CD4-positive, alpha-beta memory T cell (primary cell): ENCODE data around the gene PRR35. TPM values are rescaled to one million over a fixed set of nuclear protein-coding genes. Genes with fewer than 3 reads are reported as not detected.

ENCODE experiments used
- CTCF ChIA-PET: fragments of 350-600 bp; sonication (Branson Sonifier 250); formaldehyde crosslinking; loops from one replicate; lab custom pipeline; 2021; ENCODE audit warnings: inconsistent platforms; ENCODE audit not compliant: partially characterized antibody; lab: Charles Lee
- POLR2A ChIA-PET: fragments of 350-600 bp; sonication (Branson Sonifier 250); formaldehyde crosslinking; loops from one replicate; lab custom pipeline; 2021; ENCODE audit not compliant: partially characterized antibody; lab: Charles Lee
- DNase-seq, 5 donors: peaks; one replicate each; pipeline versions ENCODE4 v3.0.0 to v3.0.0-alpha.2; 2020 to 2022; ENCODE audit warnings: mixed read lengths in 1 of 5
- H3K27ac ChIP-seq: one replicate; pipeline ENCODE4 v1.7.0; 2013; ENCODE audit warnings: low read depth, low read length
- H3K27me3 ChIP-seq: 2 replicates; pipeline ENCODE4 v1.7.0; 2013; ENCODE audit warnings: mild to moderate bottlenecking, low read length, moderate library complexity; ENCODE audit not compliant: insufficient read depth
- H3K36me3 ChIP-seq: 2 replicates; pipeline ENCODE4 v1.7.0; 2013; ENCODE audit warnings: mild to moderate bottlenecking, low read length, moderate library complexity; ENCODE audit not compliant: insufficient read depth
- H3K4me1 ChIP-seq: 2 replicates; pipeline ENCODE4 v1.7.0; 2013; ENCODE audit warnings: mild to moderate bottlenecking, low read length, moderate library complexity; ENCODE audit not compliant: insufficient read depth
- H3K4me3 ChIP-seq, 2 donors: one replicate each; pipeline ENCODE4 v1.7.0; 2013; ENCODE audit warnings: low read length in 2 of 2, mild to moderate bottlenecking in 1 of 2
- H3K9me3 ChIP-seq, 2 donors: one replicate each; pipeline ENCODE4 v1.7.0; 2013; ENCODE audit warnings: low read length in 2 of 2, control low read depth in 1 of 2; ENCODE audit not compliant: control insufficient read depth in 1 of 2
- H3K27ac Mint-ChIP-seq, 7 donors: one replicate each; pipeline ENCODE4 v1.8.0; 2020 to 2021; ENCODE audit warnings: mixed read lengths in 7 of 7, mild to moderate bottlenecking in 6 of 7, inconsistent platforms in 3 of 7, moderate library complexity in 3 of 7
- H3K27me3 Mint-ChIP-seq, 2 donors: one replicate each; pipeline ENCODE4 v1.8.0; 2020 to 2021; ENCODE audit warnings: mixed read lengths in 2 of 2
- H3K36me3 Mint-ChIP-seq, 2 donors: one replicate each; pipeline ENCODE4 v1.8.0; 2020 to 2021; ENCODE audit warnings: mixed read lengths in 2 of 2, inconsistent platforms in 1 of 2, mild to moderate bottlenecking in 1 of 2
- H3K4me1 Mint-ChIP-seq, 4 donors: one replicate each; pipeline ENCODE4 v1.8.0; 2020 to 2021; ENCODE audit warnings: mixed read lengths in 4 of 4, mild to moderate bottlenecking in 1 of 4
- H3K4me3 Mint-ChIP-seq, 8 donors: one replicate each; pipeline ENCODE4 v1.8.0; 2020 to 2021; ENCODE audit warnings: mixed read lengths in 8 of 8, mild to moderate bottlenecking in 7 of 8, moderate library complexity in 6 of 8, inconsistent platforms in 3 of 8
- H3K9me3 Mint-ChIP-seq, 8 donors: one replicate each; pipeline ENCODE4 v1.8.0; 2020 to 2021; ENCODE audit warnings: mixed read lengths in 8 of 8, mild to moderate bottlenecking in 5 of 8, inconsistent platforms in 3 of 8, moderate library complexity in 1 of 8
- intact Hi-C: fragments of 100-400 bp; cut with micrococcal nuclease; formaldehyde crosslinking; loops from one replicate; pipeline ENCODE4 v1.15.1; 2023
- polyA plus RNA-seq, 2 donors: library from polyadenylated mRNA; unstranded; fragments of 300-500 nt; fragmentation: Illumina TruSeq; gene quantifications; one replicate each; pipeline ENCODE4 v1.2.3, GENCODE V29; 2021
- total RNA-seq, 2 experiments: library from RNA; stranded (reverse); gene quantifications; one replicate each; pipeline ENCODE4 v1.2.3, GENCODE V29; 2021

The PRR35 gene
- total and polyA plus RNA-seq, 4 experiments from 2014 or later, result not detected

- H3K36me3 ChIP-seq, result no peaks in the 10 kb centered on the region
- Mint-ChIP-seq H3K36me3 (peaks cover 0 to 10% of the 10 kb centered on the region in 2 donors), H3K4me3 (no peak overlapping the region), H3K4me1 (peaks cover 9 to 33% (median 17%) of the 10 kb centered on the region in 4 donors), H3K9me3 (peaks cover 0 to 2% (median 0%) of the 10 kb centered on the region in 8 donors), H3K27me3 (no peaks in the 10 kb centered on the region), H3K27ac (peak overlapping the region in 3 of 7 donors; percentile 57 to 70 (median 67))
- no peak overlapping the region for H3K4me3 ChIP-seq
- POLR2A ChIA-PET, result interaction anchor here (0.6 to 1.2 kb wide), 3 partner anchors 9 to 138 kb away, joined by 3 read pairs; no protein-coding TSS in a partner anchor
- no peak overlapping the region for H3K27ac ChIP-seq
- DNase-seq, result no peak
- CTCF ChIA-PET, result no interaction called here
- H3K9me3 ChIP-seq, result no peaks in the 10 kb centered on the region
- intact Hi-C loops, result loop anchor here (10.0 kb wide), 1 partner anchor 211 kb away; the partner anchor contains the start of gene MRPL28
- peaks cover 20% of the 10 kb centered on the region for H3K4me1 ChIP-seq
- H3K27me3 ChIP-seq, result no peaks in the 10 kb centered on the region
Measured at GRCh38 chr16:586047-586644, 26.0 kb downstream of the PRR35 start.

DNA sequence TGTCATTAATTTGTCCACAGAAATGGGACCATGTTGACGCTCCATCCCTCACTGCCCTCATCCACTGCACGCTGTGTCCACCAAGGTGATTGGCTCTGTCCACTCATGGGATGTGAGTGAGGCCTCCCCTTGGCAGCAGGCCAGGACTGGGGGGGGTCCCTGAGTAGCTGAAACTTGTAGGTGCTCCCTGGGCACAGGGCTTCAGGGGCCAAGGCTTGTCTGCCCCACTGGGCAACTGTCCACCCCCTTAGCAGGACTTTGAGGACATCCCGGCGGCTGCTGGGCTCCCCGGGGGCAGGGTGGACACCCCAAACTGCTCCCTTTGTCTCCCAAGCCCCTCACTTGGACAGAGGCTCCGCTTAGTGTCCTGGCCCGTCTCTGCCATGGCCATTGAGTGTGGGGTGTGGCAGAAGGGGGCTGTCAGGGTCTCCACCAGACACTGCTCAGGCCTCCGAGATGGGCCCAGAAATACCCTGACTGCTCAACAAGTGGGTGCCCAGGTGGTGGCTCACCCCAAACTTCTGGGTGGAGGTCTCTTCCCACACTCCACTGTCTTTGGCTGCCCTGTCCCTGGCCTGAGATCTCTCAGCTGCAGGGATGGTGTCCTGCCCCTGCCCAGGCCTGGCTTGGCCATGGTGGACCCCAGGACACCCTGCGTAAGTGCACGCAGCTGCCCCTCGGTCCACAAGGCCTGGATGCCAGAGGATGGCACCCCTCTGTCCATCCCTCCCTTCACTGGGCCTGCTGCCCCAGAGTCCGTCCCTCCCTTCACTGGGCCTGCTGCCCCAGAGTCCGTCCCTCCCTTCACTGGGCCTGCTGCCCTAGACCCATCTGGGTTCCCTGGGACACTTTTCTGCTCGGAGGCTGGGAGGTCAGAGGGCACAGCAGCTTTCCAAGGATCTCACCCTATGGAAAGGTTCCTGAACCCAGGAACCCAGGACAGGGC lies 26.7 kb downstream of the PRR35 start:
- Mint-ChIP-seq H3K4me1 (peaks cover 10 to 35% (median 21%) of the 10 kb centered on the region in 4 donors), H3K9me3 (peaks cover 0 to 2% (median 0%) of the 10 kb centered on the region in 8 donors), H3K27me3 (no peaks in the 10 kb centered on the region), H3K36me3 (peaks cover 0 to 10% of the 10 kb centered on the region in 2 donors), H3K4me3 (peak overlapping the region in 7 of 8 donors; percentile 52 to 97 (median 69)), H3K27ac (peak overlapping the region in 6 of 7 donors; percentile 65 to 98 (median 76))
- Histone ChIP-seq H3K4me3 (no peak overlapping the region), H3K36me3 (no peaks in the 10 kb centered on the region), H3K9me3 (no peaks in the 10 kb centered on the region), H3K4me1 (peaks cover 25% of the 10 kb centered on the region), H3K27me3 (no peaks in the 10 kb centered on the region), H3K27ac (no peak overlapping the region)
- peak in 1 of 5 donors; percentile 37 for DNase-seq
- ChIA-PET CTCF (no interaction called here), POLR2A (interaction anchor here (1.1 to 2.7 kb wide), 5 partner anchors 10 to 50 kb away, joined by 3 to 18 read pairs (median 6); partner anchors contain the start of genes NHLRC4 and PIGQ)
- intact Hi-C loops, result loop anchor here (10.0 kb wide), 1 partner anchor 212 kb away; the partner anchor contains the start of gene MRPL28

DNA sequence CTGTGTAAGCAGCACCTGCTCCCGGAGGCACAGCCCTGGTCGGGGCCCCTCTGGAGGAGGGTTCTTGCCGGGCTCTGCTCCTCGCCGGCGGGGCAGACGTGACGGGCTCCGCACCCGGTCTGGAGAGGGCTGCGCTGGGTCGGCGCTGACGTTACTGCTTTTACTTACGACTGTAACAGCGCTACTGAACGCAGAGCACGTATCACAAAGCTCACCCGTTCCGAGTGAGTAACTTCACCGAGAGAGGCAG lies 28.4 kb downstream of the PRR35 start:
- peaks cover 27% of the 10 kb centered on the region for H3K4me1 ChIP-seq
- H3K27ac Mint-ChIP-seq, result peak overlapping the region; percentile 91 to 99 (median 99)

DNA sequence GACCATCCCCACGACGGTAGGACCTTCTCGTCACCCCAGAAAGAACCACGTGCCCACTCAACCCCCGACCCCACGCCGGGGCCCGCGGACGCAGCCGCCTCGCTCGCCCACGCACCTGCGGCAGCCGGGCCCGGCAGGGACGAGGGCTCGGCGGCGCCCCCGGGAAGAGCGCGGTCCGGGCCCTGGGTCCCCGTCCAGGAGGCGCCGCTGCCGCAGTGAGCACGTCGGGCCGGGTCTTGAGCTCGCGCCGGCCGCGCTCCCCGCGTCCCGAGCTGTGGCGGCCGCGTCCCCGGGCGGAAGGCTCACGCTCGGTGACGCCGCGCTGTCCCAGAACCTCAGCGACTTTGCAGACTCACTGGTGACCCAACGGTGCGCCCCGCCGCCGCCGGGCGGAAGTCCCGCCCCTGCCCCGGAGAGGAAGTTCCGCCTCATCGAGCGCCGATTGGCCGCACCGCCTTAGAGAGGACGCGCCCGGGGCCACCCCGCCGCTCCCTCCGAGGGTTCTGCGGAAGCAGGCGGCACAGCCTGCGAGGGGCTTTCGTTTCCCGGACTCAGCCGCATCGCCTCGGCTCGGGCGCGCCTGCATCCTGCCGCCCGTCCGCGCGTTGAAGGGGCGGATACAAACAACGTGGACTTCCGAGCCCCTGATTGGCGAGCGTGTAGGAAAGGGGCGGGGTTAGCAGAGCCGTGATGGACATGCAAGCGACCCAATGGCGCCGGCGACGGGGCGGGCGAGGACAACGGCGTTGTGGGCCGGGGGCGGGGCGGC lies 28.9 kb downstream of the PRR35 start:
- peak overlapping the region; percentile 91 to 100 (median 99) for H3K27ac Mint-ChIP-seq
- H3K4me3 Mint-ChIP-seq, result peak overlapping the region; percentile 93 to 100 (median 99)
- H3K4me3 ChIP-seq, result peak overlapping the region; percentile 69 to 89

More for the DNA sequence above, 28.4 kb downstream of the PRR35 start:
- Histone ChIP-seq H3K27ac (peak overlapping the region; percentile 85), H3K9me3 (no peaks in the 10 kb centered on the region), H3K36me3 (no peaks in the 10 kb centered on the region), H3K27me3 (no peaks in the 10 kb centered on the region), H3K4me3 (peak overlapping the region; percentile 69 to 89)
- Mint-ChIP-seq H3K36me3 (peaks cover 0 to 12% of the 10 kb centered on the region in 2 donors), H3K4me1 (peaks cover 12 to 44% (median 30%) of the 10 kb centered on the region in 4 donors), H3K27me3 (no peaks in the 10 kb centered on the region), H3K4me3 (peak overlapping the region; percentile 93 to 99 (median 97)), H3K9me3 (peaks cover 0 to 2% (median 0%) of the 10 kb centered on the region in 8 donors)
- ChIA-PET CTCF (no interaction called here), POLR2A (interaction anchor here (1.0 to 2.7 kb wide), 8 partner anchors 9 to 61 kb away, joined by 3 to 18 read pairs (median 6); partner anchors contain the start of genes CAPN15, METTL26, NHLRC4 and PIGQ)
- intact Hi-C loops, result loop anchor here (2.0 to 10.0 kb wide), 3 partner anchors 90 to 382 kb away; partner anchors contain the start of genes LMF1 and MRPL28
- peak in 4 of 5 donors; percentile 71 to 86 (median 76) for DNase-seq

DNA sequence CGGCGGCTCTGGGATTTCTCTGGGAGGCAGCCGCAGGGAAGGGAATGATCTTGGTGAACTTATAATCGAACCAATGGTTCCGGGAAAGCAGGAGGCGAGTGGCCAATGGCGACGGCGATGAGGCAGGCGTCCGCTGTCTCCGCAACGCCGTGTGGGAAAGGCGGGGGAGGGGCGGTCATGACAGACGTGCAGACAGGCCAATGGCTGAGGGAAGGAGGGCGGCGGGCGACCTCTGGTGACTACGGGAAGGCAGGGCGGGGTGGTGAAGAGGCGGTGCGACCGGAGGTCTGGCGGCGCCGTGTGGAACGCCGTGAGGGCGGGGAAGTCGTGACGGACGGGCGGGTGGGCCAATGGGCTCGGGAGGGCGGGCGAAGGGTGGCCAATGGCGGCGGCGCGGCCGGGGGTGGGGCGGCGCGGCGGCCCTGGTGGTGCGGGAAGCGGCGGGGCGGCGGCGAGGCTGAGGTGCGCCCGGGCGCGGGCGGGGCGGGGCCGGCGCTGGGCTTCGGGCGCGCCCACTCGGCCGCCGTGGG lies 29.5 kb downstream of the PRR35 start, which contains the start of gene RAB40C:
Gene RAB40C (plus strand): TSS at position 409 of the 530 bp plus-strand sequence. CDS start 226 bp downstream, outside the sequence.
- H3K36me3 ChIP-seq, result no peaks in the 10 kb centered on the region
- H3K4me1 Mint-ChIP-seq, result peaks cover 16 to 54% (median 33%) of the 10 kb centered on the region in 4 donors
- ChIA-PET CTCF (no interaction called here), POLR2A (interaction anchor here (0.8 to 2.2 kb wide), 6 partner anchors 10 to 188 kb away, joined by 3 to 18 read pairs (median 8); partner anchors contain the start of genes DECR2, METTL26, NHLRC4 and PIGQ)
- peaks cover 27% of the 10 kb centered on the region for H3K4me1 ChIP-seq
- peak; percentile 99 for DNase-seq
- peak within 1 kb of the TSS; percentile 52 to 89 for H3K4me3 ChIP-seq
- H3K36me3 Mint-ChIP-seq, result peaks cover 0 to 13% of the 10 kb centered on the region in 2 donors
- H3K9me3 ChIP-seq, result no peaks in the 10 kb centered on the region
- H3K27me3 ChIP-seq, result no peaks in the 10 kb centered on the region
- peak within 1 kb of the TSS; percentile 93 to 100 (median 99) for H3K4me3 Mint-ChIP-seq
- H3K27ac Mint-ChIP-seq, result peak within 1 kb of the TSS; percentile 91 to 100 (median 99)
- no peaks in the 10 kb centered on the region for H3K27me3 Mint-ChIP-seq
- H3K27ac ChIP-seq, result peak within 1 kb of the TSS; percentile 85
- peaks cover 0 to 2% (median 0%) of the 10 kb centered on the region in 8 donors for H3K9me3 Mint-ChIP-seq
- intact Hi-C loops, result loop anchor here (1.0 to 10.0 kb wide), 6 partner anchors 19 to 381 kb away; partner anchors contain the start of genes CAPN15, LMF1, METTL26 and MRPL28

More for the DNA sequence above, 28.9 kb downstream of the PRR35 start:
- Mint-ChIP-seq H3K27me3 (no peaks in the 10 kb centered on the region), H3K36me3 (peaks cover 0 to 12% of the 10 kb centered on the region in 2 donors), H3K9me3 (peaks cover 0 to 2% (median 0%) of the 10 kb centered on the region in 8 donors), H3K4me1 (peaks cover 14 to 48% (median 33%) of the 10 kb centered on the region in 4 donors)
- no peaks in the 10 kb centered on the region for H3K9me3 ChIP-seq
- no peaks in the 10 kb centered on the region for H3K27me3 ChIP-seq
- no peaks in the 10 kb centered on the region for H3K36me3 ChIP-seq
- intact Hi-C loops, result loop anchor here (1.0 to 10.0 kb wide), 6 partner anchors 19 to 382 kb away; partner anchors contain the start of genes CAPN15, LMF1, METTL26 and MRPL28
- ChIA-PET POLR2A (interaction anchor here (0.7 to 2.7 kb wide), 8 partner anchors 9 to 1566 kb away, joined by 3 to 18 read pairs (median 5); partner anchors contain the start of genes CAPN15, METTL26, PIGQ and TRAF7), CTCF (no interaction called here)
- peak overlapping the region; percentile 85 for H3K27ac ChIP-seq
- peak; percentile 99 to 100 (median 99) for DNase-seq
- peaks cover 27% of the 10 kb centered on the region for H3K4me1 ChIP-seq
